Cerebellar nuclear complex (tissue), 1 donor: ENCODE measurements around the gene ZNF652.
"Not testable (repeated sequence)": the region's sequence is repeated elsewhere in the genome, so short reads cannot be mapped to it uniquely, and the experiment has no call there.

Experiments used
- DNase-seq, 2 experiments: peaks; one replicate each; lab custom pipeline; 2025; lab: John Stamatoyannopoulos, UW

Gene ZNF652

DNA sequence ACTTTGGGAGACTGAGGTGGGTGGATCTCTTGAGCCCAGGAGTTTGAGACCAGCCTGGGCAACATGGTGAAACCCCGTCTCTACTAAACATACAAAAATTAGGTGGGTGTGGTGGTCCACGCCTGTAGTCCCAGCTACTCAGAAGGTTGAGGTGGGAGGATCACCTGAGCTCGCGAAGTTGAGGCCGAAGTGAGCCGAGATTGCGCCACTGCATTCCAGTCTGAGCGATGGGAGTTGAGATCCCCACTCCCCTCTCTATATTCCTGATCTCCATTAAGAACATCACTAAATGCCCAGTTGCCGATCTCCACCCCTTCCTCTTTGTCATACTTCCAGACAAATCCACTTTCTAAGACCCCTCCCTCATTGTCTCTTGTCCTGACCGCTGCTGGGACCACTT is 24.3 kb upstream of the ZNF652 start:
- DNase-seq: no peak

DNA sequence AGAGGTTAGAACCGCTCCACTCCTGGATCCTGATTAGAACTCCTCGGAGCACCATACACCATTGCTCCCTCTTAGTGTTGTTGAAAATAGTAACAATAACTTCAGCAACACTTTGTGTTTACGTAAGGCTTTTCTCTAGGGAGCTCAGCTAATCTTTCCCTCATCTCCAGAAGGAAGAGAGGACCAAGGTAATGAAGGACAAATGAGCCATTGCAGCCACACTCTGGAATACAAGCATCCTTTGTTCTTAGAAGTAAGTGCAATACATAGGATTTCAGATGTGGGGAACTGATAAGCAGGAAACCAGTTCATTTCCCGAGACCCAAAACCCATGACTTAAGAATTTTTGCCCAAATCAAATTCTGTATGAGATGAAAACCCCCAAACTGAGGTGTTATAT is 22.9 kb upstream of the ZNF652 start:
- no peak for DNase-seq

DNA sequence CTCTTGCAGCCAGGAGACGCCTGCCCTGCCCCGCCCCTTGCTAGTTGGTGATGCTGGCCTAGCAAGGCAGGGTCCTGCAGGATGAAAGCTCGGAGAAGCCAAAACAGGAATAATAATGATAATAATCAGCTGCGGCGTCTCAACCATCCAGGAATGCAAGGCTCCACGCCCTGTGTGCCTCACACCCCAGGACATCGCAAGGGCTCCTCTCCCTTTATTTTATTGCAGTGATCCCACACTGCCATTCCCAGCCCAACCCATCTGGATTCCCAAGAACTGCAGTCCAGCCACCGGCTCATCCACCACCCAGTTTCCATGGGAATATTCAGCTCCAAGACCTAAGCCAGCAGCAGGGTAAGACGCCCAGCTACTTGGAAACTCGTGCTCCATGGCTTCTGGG is 21.0 kb upstream of the ZNF652 start:
- no peak for DNase-seq

DNA sequence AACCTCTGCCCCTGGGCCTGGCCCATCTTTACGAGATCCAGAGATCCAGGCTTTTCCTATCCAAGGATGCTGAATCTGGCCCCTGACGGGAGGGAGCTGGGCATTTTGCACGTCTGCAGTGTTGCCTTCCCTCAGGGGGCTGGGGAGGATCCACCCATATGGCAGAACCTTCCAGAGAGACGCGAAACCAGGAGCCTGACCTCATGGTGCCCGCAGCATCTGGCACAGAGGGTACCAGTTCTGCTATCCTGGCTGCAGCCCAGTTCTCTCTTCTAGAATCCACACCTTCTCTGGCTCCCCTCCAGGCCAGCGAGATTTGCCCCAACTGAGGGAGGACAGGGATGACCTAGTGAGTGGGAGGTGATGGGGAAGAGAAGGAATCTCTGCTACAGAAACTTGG is 20.5 kb upstream of the ZNF652 start:
- no peak for DNase-seq

DNA sequence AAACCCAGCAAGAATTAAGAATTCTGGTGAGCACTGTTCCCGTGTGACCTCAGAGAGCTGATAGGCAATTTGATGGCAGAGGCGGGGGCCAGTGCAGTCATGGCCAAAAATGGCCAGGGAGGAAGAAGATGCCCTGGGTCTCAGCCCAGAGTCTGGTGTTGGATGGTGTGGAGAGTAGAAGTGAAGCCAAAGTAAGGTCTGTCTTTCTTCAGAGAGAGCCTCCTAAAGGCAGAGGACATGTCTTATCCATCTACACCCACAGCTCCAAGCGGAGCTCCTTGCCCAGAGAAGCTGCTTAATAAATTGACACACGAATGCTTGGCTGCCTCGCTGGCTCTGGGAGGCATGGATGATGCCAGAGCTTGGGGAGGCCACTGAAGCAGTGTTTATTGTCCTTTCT is 19.7 kb upstream of the ZNF652 start:
- DNase-seq: no peak

DNA sequence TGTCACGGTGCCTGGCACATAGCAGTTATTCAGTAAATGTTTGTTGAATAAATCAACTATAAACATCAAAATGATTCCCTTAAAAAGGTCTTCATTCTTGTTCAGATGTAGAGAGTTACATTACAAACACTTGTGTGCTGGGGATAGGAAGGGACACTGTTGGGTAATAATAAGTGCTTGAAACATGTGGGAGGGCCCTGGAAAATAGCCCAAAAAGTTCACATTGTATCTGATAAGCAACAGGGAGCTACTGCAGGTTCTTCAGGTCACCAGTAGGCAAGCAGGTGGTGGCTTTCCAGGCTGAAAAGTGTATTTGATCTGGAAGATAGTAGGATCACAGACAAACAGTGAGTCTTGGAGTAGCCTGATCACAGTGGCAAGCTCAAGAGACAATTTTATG is 19.0 kb upstream of the ZNF652 start:
- DNase-seq: no peak

DNA sequence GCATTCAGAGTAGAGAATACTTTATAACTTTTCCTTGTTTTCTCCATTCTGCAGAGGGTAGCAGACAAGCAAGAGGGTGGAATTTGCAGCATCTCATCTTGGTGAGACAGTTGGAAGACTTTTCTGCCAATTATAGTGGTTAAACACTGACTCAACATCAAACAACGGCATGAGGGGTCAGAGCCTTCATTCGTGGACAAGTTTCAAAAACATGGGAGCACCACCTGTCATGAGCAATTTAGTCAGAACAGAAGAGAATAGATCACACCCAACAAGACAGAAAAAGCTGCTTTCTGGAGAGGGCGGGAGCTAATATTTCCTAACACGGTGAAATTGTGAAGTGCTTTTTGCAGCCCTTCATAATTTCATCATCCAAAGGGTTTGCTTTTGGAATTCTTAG is 17.9 kb upstream of the ZNF652 start:
- DNase-seq: no peak

DNA sequence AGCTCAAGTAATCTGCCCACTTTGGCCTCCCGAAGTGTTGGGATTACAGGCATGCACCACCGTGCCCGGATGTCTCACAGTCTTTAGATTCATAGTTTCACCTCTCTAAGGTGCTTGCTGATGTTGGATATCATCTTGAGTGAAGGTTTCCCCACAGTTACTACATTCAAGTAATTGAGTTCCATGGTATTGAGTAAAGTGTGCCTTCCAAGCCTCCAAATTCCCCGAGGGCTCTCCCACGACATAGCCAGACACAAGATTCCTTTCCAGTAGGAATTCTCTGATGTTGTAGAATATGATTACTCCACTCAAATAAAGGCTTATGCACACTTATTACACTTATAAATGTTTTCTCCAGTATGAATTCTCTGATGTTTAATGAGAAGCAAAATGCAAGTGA is 16.3 kb upstream of the ZNF652 start:
- no peak for DNase-seq

DNA sequence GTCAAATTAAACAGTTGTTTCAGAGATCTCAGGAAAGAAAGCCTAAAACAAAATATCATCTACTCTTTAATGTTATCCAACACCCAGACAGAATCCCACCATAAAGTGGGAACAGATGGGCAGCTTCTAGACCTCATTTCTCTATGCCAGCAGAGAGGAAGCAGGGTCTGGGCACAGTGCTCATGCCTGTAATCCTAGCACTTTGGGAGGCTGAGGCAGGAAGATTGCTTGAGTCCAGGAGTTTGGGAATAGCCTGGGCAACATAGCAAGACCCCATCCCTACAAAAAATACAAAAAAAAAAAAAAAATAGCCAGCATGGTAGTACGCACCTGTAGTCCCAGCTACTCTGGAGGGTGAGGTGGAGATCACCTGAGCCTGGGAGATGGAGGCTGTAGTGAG is 13.5 kb upstream of the ZNF652 start:
- DNase-seq: no peak

DNA sequence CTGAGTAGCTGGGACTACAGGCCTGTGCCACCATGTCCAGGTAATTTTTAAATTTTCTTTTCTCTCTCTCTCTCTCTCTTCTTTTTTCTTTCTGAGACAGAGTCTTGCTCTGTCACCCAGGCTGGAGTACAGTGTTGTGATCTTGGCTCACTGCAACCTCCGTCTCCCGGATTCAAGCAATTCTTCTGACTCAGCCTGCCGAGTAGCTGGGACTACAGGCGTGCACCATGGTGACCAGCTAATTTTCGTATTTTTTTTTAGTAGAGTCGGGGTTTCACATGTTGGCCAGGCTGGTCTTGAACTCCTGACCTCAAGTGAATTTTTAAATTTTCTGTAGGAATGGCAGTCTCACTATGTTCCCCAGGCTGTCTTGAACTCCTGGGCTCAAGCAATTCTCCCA is 11.1 kb upstream of the ZNF652 start:
- DNase-seq: no peak

DNA sequence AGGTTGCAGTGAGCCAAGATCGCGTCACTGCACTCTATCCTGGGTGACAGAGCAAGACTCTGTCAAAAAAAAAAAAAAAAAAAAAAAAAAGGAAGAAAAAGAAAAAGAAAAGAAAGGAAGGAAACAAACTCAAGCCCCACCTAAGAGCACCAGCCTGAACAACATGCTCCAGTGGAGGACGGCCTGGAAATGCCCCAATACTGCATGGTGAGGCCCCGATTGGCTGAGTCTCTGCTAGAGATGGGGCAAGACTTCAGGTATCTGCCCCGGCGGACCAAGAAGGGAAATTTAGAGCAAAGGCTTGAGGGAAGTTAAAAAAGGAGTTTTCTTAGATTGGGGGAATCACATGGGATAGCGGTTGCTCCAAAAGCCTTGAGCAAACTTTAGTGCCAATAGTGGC is 10.4 kb upstream of the ZNF652 start:
- no peak for DNase-seq

DNA sequence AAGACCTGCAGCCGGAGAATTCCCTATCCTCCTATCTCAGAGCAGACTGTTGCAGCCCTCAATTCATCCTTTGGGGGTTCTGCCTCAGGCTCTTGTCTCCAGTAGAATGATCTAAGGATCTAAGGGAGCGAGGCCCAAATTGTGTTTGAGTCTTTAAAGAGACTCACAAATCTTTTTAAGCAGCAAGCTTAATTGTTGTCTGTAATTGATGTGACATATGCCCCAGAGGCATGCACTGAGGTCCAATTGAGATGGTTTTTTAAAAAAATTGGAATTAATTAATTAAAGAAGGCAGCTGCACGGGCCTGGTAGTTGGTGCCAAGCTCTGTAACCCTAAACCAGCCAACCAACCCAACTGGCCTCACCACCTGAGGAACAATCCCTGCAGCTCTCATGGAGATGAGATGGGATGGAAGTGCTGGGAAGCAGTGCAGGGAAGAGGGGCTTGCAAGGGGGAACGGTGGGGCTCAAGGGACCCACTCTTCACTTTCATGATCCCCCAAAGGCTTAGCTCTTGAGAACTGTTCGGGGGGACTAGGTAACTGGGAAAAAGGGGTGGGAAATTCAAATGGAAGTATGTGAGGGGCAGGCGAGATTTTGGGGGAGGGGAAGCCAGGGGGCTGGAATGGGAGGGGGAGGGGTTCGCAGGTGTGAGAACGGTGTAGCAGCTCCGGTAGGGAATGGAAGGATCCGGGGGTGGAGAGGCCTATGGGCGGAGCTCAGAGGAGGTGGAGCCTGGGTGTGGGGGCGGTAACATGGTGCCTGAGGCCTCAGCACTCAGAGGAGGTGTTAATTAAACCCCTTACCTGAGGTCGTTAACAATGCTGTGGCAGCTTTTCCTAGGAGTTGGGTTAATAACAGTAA is 9.2 kb upstream of the ZNF652 start:
- no peak for DNase-seq

DNA sequence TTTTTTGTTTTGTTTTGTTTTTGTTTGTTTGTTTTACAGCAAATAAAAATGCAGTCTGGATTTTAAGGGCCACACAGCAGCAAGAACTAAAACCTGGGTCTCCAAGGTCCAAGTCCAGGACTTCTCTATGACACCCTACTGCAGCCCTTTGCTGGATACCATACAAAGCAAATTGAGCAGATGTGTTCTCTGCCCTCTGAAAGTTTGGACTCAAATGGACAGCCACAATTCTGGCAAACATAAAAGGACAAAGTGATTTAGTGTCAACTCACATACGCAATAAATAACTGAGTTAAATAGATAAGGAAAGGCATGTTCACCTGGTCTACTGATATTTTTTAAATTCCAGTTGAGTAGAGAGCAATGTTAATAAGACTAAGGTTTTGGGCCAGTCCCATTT is 7.7 kb upstream of the ZNF652 start:
- no peak for DNase-seq

DNA sequence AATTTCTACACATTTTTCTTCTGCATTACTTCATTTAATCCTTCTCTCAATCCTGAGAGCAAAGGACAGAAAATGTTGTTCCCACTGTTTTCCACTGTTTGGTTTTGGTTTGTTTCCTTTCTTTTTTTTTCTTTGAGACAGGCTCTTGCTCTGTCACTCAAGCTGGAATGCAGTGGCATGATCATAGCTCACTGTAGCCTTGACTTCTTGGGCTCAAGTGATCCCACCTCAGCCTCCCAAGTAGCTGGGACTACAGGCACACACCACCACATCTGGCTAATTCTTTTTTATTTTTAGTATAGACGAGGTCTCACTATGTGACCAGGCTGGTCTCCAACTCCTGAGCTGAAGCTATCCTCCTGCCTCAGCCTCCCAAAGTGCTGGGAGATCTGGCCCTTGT is 7.0 kb upstream of the ZNF652 start:
- no peak for DNase-seq

DNA sequence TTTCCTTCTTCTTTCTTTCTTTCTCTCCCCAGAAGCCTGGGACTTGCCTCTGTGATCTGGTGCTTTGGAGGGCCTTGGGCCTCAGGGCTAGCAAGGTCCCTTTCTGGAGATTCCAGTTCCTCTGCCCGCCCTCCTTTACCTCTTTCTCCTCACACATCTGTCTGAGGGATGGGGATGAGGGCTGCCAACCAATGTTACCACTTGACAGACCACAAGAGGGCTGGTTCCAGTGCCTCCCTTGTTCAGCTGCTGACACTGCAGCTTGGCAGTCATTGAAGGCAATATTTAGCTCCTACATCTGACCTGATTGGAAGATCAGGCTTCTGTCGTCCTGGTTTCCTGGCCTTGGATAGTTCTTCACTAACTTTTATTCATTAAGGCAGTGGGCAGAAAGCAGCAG is 3.6 kb upstream of the ZNF652 start:
- no peak for DNase-seq

DNA sequence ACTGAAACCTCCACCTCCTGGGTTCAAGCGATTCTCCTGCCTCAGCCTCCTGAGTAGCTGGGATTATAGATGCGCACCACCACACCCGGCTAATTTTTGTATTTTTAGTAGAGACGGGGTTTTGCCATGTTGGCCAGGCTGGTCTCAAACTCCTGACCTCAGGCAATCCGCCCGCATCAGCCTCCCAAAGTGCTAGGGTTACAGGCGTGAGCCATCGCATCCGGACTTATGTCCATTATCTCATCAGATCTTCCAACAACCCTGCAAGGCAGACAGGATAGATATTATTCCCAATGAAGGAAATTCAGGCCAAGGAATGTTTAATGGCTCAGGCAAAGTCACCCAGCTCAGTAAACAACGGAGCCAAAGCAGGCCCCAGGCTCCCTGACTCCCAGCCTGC is 3.1 kb upstream of the ZNF652 start:
- not testable (repeated sequence) for DNase-seq

DNA sequence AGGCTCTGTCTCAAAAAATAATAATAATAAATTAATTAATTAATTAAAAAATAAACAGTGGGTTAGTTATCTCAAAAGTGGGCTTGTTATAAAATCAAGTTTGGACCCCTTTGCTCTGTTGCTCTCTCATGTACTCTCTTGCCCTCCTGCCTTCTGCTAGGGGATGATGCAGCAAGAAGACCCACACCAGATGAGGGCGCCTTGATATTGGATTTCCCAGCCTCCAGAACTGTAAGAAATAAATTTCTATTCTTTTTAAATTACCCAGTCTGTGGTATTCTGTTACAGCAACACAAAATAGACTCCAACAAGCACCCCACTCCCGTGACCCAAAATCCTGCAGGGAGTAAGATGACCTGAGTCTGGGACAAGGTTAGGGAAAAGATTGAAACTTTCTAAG is 2.1 kb upstream of the ZNF652 start:
- no peak for DNase-seq

DNA sequence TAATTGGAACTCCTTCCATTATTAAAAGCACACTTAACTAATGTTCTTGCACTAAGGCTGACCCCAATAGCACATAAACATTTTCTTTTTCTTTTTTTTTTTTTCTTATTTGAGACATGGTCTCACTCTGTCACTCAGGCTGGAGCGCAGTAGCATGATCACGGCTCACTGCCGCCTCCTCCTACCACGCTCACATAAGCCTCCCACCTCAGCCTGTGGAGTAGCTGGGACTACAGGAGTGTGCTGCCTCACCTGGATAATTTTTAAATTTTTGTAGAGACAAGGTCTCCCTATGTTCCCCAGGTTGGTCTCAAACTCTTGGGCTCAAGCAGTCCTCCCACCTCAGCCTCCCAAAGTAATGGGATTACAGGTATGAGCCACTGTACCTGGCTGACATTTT is 1.2 kb upstream of the ZNF652 start:
- no peak for DNase-seq

DNA sequence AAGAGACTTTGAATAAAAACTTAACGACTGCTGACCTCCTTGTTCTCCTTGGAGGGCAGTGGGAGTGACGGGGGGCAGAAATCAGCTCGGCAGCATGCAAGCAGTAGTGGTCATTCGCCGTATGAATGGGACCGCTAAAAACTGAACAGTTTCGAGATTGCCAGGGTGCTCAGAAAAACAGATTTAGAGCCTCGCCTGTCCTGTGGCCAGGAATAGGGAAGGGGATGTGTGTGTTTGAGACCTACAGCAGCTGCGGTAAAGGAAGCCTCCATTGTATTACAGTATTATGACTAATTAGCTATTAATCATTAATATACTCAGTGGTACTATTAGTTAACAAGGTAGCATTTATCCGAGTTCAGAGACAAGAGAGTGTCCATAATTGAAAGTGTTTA is 670 bp upstream of the ZNF652 start:
- DNase-seq: no peak

DNA sequence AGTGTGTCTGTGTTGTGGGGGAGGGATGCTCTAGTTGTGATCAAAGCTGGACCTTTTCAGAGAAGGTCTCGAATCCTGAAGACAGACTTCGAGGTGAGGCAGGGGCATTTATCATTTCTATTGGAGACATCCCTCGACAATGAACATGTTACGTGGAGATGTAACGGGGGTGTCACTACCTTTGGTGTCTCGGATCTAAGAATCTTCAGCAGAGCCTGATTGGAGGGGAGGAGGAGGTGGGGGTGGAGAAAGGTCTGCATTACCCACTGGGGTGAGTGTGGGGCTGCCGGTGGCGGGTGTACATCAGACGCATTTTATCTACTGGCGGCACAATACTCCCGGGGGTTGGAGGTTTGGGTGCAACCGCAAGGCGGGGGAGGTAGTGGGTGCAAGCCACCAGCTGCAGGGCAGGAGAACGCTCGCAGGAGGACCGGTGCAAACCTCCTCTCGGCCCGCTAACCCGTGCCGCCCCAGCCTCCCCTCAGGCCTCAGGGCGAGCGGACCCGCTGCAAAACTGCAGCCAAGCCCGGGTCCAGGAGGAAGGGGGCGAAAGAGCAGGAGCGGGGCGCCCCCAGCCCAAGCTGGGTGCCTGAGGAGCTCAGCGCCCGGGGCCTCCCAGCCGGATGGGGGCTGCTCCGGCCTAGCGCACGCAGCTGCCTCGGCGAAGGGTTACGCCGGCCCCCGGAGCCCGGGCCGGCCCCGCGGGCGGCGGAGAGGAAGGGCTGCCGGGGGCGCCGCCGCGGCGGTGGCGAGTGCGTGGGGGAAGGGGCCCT is 735 bp downstream of the ZNF652 start:
- no peak for DNase-seq

DNA sequence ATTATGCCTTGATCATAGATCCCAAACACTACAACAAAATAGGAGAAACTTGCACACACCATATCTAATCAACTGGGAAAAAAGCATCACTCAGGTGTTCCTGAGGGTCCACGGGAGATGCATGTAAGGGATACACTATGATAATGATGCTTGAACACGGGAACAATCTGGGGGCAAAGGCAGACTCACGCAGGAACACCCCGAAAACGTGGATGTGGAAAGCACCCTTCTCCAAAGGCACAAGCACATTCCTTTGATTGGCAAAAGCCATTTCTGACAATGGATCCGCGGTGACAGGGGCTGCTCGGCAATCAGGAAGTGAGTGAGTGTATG is 1.3 kb downstream of the ZNF652 start:
- no peak for DNase-seq

DNA sequence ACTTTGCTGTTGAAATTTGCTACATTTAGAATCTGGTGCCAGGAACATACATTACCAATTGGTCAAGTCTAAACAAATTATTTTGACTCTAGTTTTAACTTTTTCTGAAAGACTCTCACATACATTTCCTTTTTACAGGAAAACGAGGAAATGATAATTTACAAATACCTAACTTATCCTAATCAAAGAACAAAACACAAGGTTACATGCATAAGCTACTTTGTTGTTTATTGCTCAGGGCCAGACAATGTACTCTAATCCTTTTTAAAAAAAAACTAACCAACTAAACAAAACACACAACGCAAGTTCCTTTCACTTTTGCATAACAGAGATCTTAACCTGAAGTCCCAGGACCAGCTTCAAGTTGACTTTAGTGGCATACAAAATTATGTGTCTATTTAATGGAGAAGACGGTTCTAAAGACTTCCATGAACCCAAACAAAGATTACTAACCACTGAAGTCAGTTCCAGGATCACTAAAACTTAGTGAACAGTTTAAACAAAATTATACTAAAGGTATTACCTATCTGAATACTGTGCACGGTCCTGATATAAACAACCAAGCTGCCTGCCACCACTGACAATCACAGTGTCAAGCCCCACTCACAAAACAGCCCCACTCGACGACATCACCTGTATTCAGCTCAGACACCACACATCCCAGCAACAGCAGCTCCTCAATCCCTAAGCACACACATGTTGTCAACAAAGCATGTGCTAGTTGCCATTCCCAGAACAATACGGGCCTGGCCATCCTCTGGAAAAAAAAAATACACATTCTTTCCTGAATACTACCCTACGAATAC is 1.9 kb downstream of the ZNF652 start:
- DNase-seq: no peak
